Measurements from ENCODE around the gene IGFL4. TPM values are rescaled to one million over a fixed set of nuclear protein-coding genes. Genes with fewer than 3 reads are reported as not detected.

IGFL4 gene
- total RNA-seq, 1 donor from 2014 or later = 0.84 TPM

- Mint-ChIP-seq H3K27me3 (peaks cover 22% of the 10 kb centered on the region), H3K9me3 (ENCODE audit: low read depth) (peaks cover 24% of the 10 kb centered on the region), H3K4me3 (ENCODE audit: low read depth) (no peak overlapping the region)
Measured at GRCh38 chr19:46060012-46060411, 19.2 kb upstream of the IGFL4 start.

GRCh38 chr19:46058778-46059177, 18.0 kb upstream of the IGFL4 start:
- no peak for DNase-seq (ENCODE audit: low spot score, unreplicated experiment)
- no peaks in the 10 kb centered on the region for H3K4me1 Mint-ChIP-seq (ENCODE audit: low read depth)
- peaks cover 32% of the 10 kb centered on the region for H3K9me3 Mint-ChIP-seq (ENCODE audit: low read depth)
- no peak overlapping the region for H3K27ac Mint-ChIP-seq
- TF ChIP-seq CTCF (IDR thresholded peaks at IDR 0.05; ENCODE audit: unreplicated experiment) = no peak
- H3K4me3 Mint-ChIP-seq (ENCODE audit: low read depth) = no peak overlapping the region
- H3K36me3 Mint-ChIP-seq (ENCODE audit: insufficient read depth) = no peaks in the 10 kb centered on the region
- H3K27me3 Mint-ChIP-seq = peaks cover 28% of the 10 kb centered on the region

More at GRCh38 chr19:46060012-46060411, 19.2 kb upstream of the IGFL4 start:
- Mint-ChIP-seq H3K4me1 (ENCODE audit: low read depth) (no peaks in the 10 kb centered on the region), H3K27ac (no peak overlapping the region), H3K36me3 (ENCODE audit: insufficient read depth) (no peaks in the 10 kb centered on the region)
- TF ChIP-seq CTCF (IDR thresholded peaks at IDR 0.05; ENCODE audit: unreplicated experiment) = no peak
- no peak for DNase-seq (ENCODE audit: low spot score, unreplicated experiment)

GRCh38 chr19:46056536-46056935, 15.7 kb upstream of the IGFL4 start:
- H3K4me1 Mint-ChIP-seq (ENCODE audit: low read depth) = peaks cover 4% of the 10 kb centered on the region
- no peak for DNase-seq (ENCODE audit: low spot score, unreplicated experiment)
- TF ChIP-seq CTCF (IDR thresholded peaks at IDR 0.05; ENCODE audit: unreplicated experiment) = no peak
- no peak overlapping the region for H3K4me3 Mint-ChIP-seq (ENCODE audit: low read depth)
- no peak overlapping the region for H3K27ac Mint-ChIP-seq
- H3K27me3 Mint-ChIP-seq = peaks cover 28% of the 10 kb centered on the region
- H3K36me3 Mint-ChIP-seq (ENCODE audit: insufficient read depth) = no peaks in the 10 kb centered on the region
- H3K9me3 Mint-ChIP-seq (ENCODE audit: low read depth) = peaks cover 24% of the 10 kb centered on the region

GRCh38 chr19:46052896-46053295, 12.1 kb upstream of the IGFL4 start:
- no peak overlapping the region for H3K4me3 Mint-ChIP-seq (ENCODE audit: low read depth)
- DNase-seq (ENCODE audit: low spot score, unreplicated experiment) = no peak
- H3K27ac Mint-ChIP-seq = no peak overlapping the region
- peaks cover 47% of the 10 kb centered on the region for H3K27me3 Mint-ChIP-seq
- peaks cover 18% of the 10 kb centered on the region for H3K9me3 Mint-ChIP-seq (ENCODE audit: low read depth)
- peaks cover 4% of the 10 kb centered on the region for H3K4me1 Mint-ChIP-seq (ENCODE audit: low read depth)
- H3K36me3 Mint-ChIP-seq (ENCODE audit: insufficient read depth) = peaks cover 2% of the 10 kb centered on the region
- TF ChIP-seq CTCF (IDR thresholded peaks at IDR 0.05; ENCODE audit: unreplicated experiment) = no peak

- H3K4me3 Mint-ChIP-seq (ENCODE audit: low read depth) = no peak overlapping the region
- peaks cover 4% of the 10 kb centered on the region for H3K4me1 Mint-ChIP-seq (ENCODE audit: low read depth)
- H3K9me3 Mint-ChIP-seq (ENCODE audit: low read depth) = peaks cover 39% of the 10 kb centered on the region
- H3K27me3 Mint-ChIP-seq = peaks cover 47% of the 10 kb centered on the region
- no peak overlapping the region for H3K27ac Mint-ChIP-seq
- DNase-seq (ENCODE audit: low spot score, unreplicated experiment) = no peak
- H3K36me3 Mint-ChIP-seq (ENCODE audit: insufficient read depth) = peaks cover 2% of the 10 kb centered on the region
- TF ChIP-seq CTCF (IDR thresholded peaks at IDR 0.05; ENCODE audit: unreplicated experiment) = no peak
Measured at GRCh38 chr19:46049597-46049996, 8.8 kb upstream of the IGFL4 start.

Measured in progenitor cell of endocrine pancreas (in vitro differentiated cells).